ENCODE measurements around the gene ARHGAP27.

DNA sequence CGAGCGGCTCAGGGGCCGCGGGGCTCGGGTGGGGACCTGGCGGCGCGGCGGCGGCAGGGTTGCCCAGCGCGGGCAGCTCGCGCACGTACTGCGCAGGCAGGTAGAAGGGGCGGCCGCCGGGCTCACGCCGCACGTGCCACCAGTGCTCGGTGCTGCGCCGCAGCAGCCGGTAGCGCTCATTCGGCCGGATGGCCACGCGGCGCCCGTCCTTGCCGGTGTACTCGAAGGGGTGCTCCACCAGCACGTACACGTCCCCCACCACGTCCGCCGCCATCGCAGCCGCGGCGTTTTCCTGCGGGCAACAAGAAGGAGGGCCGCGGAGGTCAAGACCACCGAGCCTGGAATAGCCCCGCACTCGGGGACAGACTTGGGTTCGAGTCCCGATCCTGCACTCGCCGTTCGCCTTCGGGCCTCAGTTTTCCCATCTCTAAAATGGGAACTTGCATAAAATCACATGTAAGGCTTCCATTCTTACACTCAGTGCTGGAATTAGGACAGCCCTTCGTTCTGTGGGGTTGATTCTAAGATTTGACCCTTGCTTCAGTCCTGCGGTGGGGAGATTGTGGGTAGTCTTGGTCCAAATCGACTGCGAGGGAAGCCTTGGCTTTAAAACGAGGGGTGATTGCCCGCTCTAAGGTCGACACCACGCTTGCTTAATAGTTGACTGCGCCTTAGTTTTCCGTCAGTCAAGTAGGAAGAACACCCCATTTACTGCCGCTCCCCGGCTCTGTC lies 2.5 kb downstream of the ARHGAP27 start:
- TF ChIP-seq ZNF423 (CRISPR knock-in tag; IDR thresholded peaks at IDR 0.05) (no peak), SP1 (CRISPR knock-in tag; conservative IDR thresholded peaks at IDR 0.05) (no peak; the same call in 1 of the 2 replicates), ZNF317 (CRISPR knock-in tag; IDR thresholded peaks at IDR 0.05; ENCODE audit: borderline replicate concordance, low read depth) (0 out of 2 replicates have a peak, but pooled peaks have one; percentile 15), ZNF138 (CRISPR knock-in tag; conservative IDR thresholded peaks at IDR 0.05) (no peak), FOXK1 (CRISPR knock-in tag; IDR thresholded peaks at IDR 0.05) (0 out of 2 replicates have a peak, but pooled peaks have one; percentile 37)
- TF ChIP-seq, protein P1, sequence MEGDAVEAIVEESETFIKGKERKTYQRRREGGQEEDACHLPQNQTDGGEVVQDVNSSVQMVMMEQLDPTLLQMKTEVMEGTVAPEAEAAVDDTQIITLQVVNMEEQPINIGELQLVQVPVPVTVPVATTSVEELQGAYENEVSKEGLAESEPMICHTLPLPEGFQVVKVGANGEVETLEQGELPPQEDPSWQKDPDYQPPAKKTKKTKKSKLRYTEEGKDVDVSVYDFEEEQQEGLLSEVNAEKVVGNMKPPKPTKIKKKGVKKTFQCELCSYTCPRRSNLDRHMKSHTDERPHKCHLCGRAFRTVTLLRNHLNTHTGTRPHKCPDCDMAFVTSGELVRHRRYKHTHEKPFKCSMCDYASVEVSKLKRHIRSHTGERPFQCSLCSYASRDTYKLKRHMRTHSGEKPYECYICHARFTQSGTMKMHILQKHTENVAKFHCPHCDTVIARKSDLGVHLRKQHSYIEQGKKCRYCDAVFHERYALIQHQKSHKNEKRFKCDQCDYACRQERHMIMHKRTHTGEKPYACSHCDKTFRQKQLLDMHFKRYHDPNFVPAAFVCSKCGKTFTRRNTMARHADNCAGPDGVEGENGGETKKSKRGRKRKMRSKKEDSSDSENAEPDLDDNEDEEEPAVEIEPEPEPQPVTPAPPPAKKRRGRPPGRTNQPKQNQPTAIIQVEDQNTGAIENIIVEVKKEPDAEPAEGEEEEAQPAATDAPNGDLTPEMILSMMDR (IDR thresholded peaks at IDR 0.05), result no peak
- TF ChIP-seq, protein P2, sequence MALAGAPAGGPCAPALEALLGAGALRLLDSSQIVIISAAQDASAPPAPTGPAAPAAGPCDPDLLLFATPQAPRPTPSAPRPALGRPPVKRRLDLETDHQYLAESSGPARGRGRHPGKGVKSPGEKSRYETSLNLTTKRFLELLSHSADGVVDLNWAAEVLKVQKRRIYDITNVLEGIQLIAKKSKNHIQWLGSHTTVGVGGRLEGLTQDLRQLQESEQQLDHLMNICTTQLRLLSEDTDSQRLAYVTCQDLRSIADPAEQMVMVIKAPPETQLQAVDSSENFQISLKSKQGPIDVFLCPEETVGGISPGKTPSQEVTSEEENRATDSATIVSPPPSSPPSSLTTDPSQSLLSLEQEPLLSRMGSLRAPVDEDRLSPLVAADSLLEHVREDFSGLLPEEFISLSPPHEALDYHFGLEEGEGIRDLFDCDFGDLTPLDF (CRISPR knock-in tag; IDR thresholded peaks at IDR 0.05), result no peak
- TF ChIP-seq, protein P3, sequence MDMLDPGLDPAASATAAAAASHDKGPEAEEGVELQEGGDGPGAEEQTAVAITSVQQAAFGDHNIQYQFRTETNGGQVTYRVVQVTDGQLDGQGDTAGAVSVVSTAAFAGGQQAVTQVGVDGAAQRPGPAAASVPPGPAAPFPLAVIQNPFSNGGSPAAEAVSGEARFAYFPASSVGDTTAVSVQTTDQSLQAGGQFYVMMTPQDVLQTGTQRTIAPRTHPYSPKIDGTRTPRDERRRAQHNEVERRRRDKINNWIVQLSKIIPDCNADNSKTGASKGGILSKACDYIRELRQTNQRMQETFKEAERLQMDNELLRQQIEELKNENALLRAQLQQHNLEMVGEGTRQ (CRISPR knock-in tag; IDR thresholded peaks at IDR 0.05), result peak; percentile 20; the same call in 1 of the 2 replicates
- TF ChIP-seq, protein P4, sequence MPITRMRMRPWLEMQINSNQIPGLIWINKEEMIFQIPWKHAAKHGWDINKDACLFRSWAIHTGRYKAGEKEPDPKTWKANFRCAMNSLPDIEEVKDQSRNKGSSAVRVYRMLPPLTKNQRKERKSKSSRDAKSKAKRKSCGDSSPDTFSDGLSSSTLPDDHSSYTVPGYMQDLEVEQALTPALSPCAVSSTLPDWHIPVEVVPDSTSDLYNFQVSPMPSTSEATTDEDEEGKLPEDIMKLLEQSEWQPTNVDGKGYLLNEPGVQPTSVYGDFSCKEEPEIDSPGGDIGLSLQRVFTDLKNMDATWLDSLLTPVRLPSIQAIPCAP (CRISPR knock-in tag; IDR thresholded peaks at IDR 0.05), result 0 out of 2 replicates have a peak, but pooled peaks have one; percentile 29
- TF ChIP-seq, protein P5, sequence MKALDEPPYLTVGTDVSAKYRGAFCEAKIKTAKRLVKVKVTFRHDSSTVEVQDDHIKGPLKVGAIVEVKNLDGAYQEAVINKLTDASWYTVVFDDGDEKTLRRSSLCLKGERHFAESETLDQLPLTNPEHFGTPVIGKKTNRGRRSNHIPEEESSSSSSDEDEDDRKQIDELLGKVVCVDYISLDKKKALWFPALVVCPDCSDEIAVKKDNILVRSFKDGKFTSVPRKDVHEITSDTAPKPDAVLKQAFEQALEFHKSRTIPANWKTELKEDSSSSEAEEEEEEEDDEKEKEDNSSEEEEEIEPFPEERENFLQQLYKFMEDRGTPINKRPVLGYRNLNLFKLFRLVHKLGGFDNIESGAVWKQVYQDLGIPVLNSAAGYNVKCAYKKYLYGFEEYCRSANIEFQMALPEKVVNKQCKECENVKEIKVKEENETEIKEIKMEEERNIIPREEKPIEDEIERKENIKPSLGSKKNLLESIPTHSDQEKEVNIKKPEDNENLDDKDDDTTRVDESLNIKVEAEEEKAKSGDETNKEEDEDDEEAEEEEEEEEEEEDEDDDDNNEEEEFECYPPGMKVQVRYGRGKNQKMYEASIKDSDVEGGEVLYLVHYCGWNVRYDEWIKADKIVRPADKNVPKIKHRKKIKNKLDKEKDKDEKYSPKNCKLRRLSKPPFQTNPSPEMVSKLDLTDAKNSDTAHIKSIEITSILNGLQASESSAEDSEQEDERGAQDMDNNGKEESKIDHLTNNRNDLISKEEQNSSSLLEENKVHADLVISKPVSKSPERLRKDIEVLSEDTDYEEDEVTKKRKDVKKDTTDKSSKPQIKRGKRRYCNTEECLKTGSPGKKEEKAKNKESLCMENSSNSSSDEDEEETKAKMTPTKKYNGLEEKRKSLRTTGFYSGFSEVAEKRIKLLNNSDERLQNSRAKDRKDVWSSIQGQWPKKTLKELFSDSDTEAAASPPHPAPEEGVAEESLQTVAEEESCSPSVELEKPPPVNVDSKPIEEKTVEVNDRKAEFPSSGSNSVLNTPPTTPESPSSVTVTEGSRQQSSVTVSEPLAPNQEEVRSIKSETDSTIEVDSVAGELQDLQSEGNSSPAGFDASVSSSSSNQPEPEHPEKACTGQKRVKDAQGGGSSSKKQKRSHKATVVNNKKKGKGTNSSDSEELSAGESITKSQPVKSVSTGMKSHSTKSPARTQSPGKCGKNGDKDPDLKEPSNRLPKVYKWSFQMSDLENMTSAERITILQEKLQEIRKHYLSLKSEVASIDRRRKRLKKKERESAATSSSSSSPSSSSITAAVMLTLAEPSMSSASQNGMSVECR (CRISPR knock-in tag; IDR thresholded peaks at IDR 0.05; ENCODE audit: borderline replicate concordance), result no peak

Measured in WTC11 (cell line).